Stimulated activated naive B cell treated with anti-CD40 and anti-IgM and Interleukin-4, amounts not matched to agents 10 μg/mL and 1 μg/mL and 100 μg/mL, for 72 hours (primary cell): Measurements from ENCODE around the gene PRR18.

Experiments
- ATAC-seq, 2 donors: fragments of 150-1000 bp; cut with Tn5 transposase; replicated peaks; 2 replicates each; pipeline ENCODE4 v1.10.0; 2021; ENCODE audit warnings: moderate library complexity in 1 of 2
- DNase-seq: peaks from one replicate; pipeline ENCODE4 v3.0.0; 2021
- H3K27ac Mint-ChIP-seq: one replicate; pipeline ENCODE4 v1.8.0; 2022; ENCODE audit warnings: mild to moderate bottlenecking, mixed read lengths
- H3K27me3 Mint-ChIP-seq, 2 donors: one replicate each; pipeline ENCODE4 v1.8.0; 2022; ENCODE audit warnings: mixed read lengths in 2 of 2
- H3K36me3 Mint-ChIP-seq, 2 donors: one replicate each; pipeline ENCODE4 v1.8.0; 2022; ENCODE audit warnings: mixed read lengths in 2 of 2, mild to moderate bottlenecking in 1 of 2
- H3K4me1 Mint-ChIP-seq, 2 donors: one replicate each; pipeline ENCODE4 v1.8.0; 2022; ENCODE audit warnings: mixed read lengths in 2 of 2, mild to moderate bottlenecking in 1 of 2
- H3K4me3 Mint-ChIP-seq, 2 donors: one replicate each; pipeline ENCODE4 v1.8.0; 2022; ENCODE audit warnings: mild to moderate bottlenecking in 2 of 2, mixed read lengths in 2 of 2, moderate library complexity in 1 of 2
- H3K9me3 Mint-ChIP-seq, 2 donors: one replicate each; pipeline ENCODE4 v1.8.0; 2022; ENCODE audit warnings: mixed read lengths in 2 of 2, mild to moderate bottlenecking in 1 of 2

PRR18 gene

DNA sequence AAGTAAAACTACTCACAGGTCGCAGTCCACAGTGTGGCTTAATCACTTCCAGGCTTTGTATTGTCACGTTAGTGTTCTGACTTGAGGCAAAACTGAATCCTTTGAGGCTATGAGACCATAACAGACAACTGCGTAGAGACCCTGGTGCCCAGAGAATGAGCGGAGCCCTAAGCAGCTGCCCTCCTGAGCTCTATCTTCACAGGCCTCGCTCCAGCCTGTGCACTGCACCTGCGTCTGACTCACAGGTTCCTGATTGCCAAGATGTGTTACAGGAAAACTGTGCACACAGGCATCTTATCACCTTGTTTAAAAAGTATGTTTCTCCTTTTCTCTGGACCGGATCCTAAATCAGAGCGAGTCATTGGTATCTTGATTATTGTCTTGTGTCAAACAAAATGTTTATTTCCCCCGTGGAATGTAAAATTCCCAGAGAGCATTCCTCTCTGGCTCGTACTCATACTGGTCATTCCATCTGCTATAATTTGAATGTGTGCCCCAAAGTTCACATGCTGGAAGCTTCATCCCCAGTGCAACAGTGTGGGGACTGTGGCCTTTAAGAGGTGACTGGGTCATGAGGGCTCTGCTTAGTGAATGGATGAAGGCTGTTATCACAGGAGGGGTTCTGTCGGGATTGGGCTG lies 25.7 kb downstream of the PRR18 start:
- H3K27ac Mint-ChIP-seq = no peak overlapping the region
- no peak for DNase-seq
- H3K27me3 Mint-ChIP-seq = peaks cover 3 to 6% of the 10 kb centered on the region in 2 donors
- no peak overlapping the region for H3K4me3 Mint-ChIP-seq
- peaks cover 0 to 2% of the 10 kb centered on the region in 2 donors for H3K9me3 Mint-ChIP-seq
- peaks cover 19 to 20% of the 10 kb centered on the region in 2 donors for H3K4me1 Mint-ChIP-seq
- ATAC-seq = no peak
- peaks cover 0 to 2% of the 10 kb centered on the region in 2 donors for H3K36me3 Mint-ChIP-seq

DNA sequence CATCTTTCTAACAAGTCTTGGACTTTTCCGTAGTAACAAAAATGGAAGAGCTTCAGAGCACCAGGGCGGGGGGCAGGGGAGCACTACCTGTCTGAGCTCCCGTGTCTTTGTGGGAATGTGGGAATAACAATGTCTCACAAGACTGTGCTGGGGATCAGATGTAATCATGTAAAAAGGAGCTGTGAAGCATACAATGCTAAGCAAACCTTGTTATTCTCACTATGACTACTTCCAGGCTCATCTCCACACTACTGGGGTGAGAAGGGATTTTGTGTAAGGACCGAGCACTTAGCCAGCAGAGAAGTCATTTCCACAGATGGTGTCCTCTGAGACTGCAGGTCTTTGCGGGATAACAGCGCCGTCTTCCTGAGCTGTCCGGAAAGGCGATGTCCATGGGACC lies 27.1 kb downstream of the PRR18 start:
- peaks cover 14 to 15% of the 10 kb centered on the region in 2 donors for H3K4me1 Mint-ChIP-seq
- no peak overlapping the region for H3K27ac Mint-ChIP-seq
- H3K4me3 Mint-ChIP-seq = no peak overlapping the region
- peak in 1 of 2 donors; percentile 40 for ATAC-seq
- H3K36me3 Mint-ChIP-seq = no peaks in the 10 kb centered on the region
- DNase-seq = no peak
- no peaks in the 10 kb centered on the region for H3K9me3 Mint-ChIP-seq
- H3K27me3 Mint-ChIP-seq = peaks cover 7 to 14% of the 10 kb centered on the region in 2 donors

DNA sequence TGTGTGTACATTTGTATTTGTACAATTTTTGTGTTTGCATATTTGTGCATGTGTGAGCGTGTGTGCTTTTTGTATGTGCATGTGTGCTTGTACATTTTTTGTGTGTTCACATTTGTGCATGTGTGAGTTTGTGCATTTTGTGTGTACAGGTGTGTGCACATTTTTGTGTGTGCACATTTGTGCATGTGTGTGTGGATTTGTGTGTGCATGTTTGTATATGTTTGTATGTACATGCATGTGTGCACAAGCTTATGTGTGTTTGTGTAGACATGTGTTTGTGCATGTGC lies 28.9 kb downstream of the PRR18 start:
- Mint-ChIP-seq H3K36me3 (no peaks in the 10 kb centered on the region), H3K27me3 (peaks cover 11 to 23% of the 10 kb centered on the region in 2 donors), H3K27ac (no peak overlapping the region), H3K9me3 (no peaks in the 10 kb centered on the region), H3K4me1 (peaks cover 15 to 18% of the 10 kb centered on the region in 2 donors), H3K4me3 (no peak overlapping the region)
- no peak for ATAC-seq
- no peak for DNase-seq

DNA sequence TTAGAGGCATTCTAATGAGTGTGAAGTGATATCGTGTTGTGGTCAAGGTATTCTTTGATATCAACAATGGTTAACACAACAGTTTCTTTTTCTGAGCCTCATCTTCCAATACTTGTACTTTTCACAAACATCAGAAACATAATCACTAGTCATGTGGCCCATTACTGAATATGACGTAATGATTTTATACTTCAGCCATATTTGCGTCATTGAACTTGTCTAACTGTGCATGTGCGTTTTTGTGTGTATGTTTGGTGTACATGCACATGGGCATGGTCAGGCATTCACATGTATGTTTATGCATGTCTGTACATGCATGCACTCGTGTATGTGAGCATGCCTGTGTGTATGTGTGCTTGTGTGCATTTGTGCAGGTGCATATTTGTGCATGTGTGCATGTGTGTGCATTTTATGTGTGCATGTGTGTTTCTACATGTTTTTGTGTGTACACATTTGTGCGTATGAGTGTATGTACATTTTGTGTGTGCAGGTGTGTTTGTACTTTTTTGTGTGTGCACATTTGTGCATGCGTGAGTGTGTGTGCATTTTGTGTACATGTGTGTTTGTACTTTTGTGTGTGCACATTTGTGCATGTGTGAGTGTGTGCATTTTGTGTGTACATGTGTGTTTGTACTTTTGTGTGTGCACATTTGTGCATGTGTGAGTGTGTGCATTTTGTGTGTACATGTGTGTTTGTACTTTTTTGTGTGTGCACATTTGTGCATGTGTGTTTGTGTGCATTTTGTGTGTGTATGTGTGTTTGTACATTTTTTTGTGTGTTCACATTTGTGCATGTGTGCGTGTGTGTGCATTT lies 29.4 kb downstream of the PRR18 start:
- Mint-ChIP-seq H3K27me3 (peaks cover 11 to 23% of the 10 kb centered on the region in 2 donors), H3K36me3 (no peaks in the 10 kb centered on the region), H3K4me1 (peaks cover 15 to 18% of the 10 kb centered on the region in 2 donors), H3K9me3 (no peaks in the 10 kb centered on the region), H3K27ac (no peak overlapping the region), H3K4me3 (no peak overlapping the region)
- DNase-seq (no peak), ATAC-seq (no peak)

DNA sequence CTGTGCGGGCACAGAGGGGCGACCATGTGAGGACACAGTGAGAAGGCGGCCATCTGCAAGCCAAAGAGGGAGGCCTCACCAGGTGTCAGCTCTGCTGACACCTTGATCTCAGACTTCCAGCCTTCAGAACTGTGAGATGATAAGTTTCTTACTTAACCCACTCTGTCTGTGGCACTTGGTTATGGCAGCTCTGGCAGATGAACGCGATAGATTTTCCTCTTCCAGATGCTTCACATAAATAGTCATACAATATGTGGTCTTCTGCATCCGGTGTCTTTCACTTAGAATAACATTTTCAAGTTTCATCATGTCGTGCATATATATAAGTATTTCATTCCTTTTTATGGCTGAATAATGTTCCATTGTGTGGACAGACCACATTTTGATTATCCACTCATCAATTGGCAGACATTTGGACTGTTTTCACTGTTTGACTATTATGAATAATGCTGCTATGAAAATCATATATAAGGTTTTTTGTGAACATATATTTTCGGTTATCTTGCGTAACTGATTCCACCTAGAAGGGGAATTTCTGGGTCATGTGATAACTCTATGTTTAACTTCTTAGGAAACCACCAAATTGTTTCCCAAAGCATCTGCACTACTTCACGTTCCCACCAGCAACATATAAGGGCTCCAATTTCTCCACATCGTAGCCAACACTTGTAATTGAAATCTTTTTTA lies 30.2 kb downstream of the PRR18 start:
- no peak overlapping the region for H3K4me3 Mint-ChIP-seq
- H3K9me3 Mint-ChIP-seq = no peaks in the 10 kb centered on the region
- H3K27ac Mint-ChIP-seq = no peak overlapping the region
- H3K27me3 Mint-ChIP-seq = peaks cover 11 to 23% of the 10 kb centered on the region in 2 donors
- no peak for DNase-seq
- ATAC-seq = no peak
- H3K36me3 Mint-ChIP-seq = no peaks in the 10 kb centered on the region
- peaks cover 15 to 18% of the 10 kb centered on the region in 2 donors for H3K4me1 Mint-ChIP-seq

DNA sequence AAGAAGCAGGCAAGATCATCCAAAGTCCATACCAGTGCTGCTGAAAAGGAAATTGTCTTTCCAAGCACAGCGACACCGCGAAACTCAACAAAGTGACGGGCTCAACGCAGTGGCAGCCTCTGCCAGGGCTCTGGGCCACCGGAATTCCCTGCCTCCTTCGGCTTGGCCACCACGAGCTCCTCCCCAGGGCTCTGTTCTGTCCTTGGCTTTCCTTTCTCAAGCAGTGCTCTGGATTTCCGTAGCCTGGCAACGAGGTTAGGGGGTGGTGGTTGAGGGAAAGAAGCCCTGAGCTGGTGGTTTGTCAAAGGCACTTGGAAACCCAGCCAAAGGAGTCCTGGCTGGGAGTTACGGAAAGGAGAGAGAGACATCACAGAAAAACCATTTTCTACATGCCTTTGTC lies 31.2 kb downstream of the PRR18 start:
- Mint-ChIP-seq H3K4me3 (no peak overlapping the region), H3K27me3 (peaks cover 13 to 23% of the 10 kb centered on the region in 2 donors), H3K9me3 (no peaks in the 10 kb centered on the region), H3K4me1 (peaks cover 15 to 18% of the 10 kb centered on the region in 2 donors), H3K36me3 (no peaks in the 10 kb centered on the region), H3K27ac (no peak overlapping the region)
- DNase-seq (no peak), ATAC-seq (no peak)

DNA sequence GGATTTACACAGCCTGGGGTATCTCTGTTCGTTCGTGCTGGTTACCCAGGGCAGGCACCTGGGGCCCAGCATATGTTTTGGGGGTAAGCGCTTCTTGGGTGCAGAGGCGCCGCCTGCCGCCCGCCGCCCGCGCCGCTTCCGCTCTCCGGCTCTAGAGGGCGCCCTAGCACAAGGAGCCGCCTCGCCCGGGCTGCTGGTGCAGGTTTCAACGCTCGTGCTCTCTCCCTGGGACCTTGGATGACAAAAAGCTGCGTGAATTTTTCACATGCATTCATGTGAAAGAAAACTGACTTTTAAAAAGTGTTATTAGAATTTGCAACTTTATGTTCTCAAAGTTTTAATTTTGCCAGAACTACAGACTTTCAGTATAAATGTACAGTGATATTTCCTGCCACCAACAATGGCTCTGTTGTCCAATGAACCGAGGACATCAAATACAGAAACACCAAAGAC lies 32.5 kb downstream of the PRR18 start:
- H3K36me3 Mint-ChIP-seq = no peaks in the 10 kb centered on the region
- no peaks in the 10 kb centered on the region for H3K9me3 Mint-ChIP-seq
- H3K27ac Mint-ChIP-seq = no peak overlapping the region
- no peak overlapping the region for H3K4me3 Mint-ChIP-seq
- peaks cover 15 to 16% of the 10 kb centered on the region in 2 donors for H3K4me1 Mint-ChIP-seq
- peaks cover 20 to 23% of the 10 kb centered on the region in 2 donors for H3K27me3 Mint-ChIP-seq
- ATAC-seq (peak; percentile 92 to 93), DNase-seq (peak; percentile 74)

DNA sequence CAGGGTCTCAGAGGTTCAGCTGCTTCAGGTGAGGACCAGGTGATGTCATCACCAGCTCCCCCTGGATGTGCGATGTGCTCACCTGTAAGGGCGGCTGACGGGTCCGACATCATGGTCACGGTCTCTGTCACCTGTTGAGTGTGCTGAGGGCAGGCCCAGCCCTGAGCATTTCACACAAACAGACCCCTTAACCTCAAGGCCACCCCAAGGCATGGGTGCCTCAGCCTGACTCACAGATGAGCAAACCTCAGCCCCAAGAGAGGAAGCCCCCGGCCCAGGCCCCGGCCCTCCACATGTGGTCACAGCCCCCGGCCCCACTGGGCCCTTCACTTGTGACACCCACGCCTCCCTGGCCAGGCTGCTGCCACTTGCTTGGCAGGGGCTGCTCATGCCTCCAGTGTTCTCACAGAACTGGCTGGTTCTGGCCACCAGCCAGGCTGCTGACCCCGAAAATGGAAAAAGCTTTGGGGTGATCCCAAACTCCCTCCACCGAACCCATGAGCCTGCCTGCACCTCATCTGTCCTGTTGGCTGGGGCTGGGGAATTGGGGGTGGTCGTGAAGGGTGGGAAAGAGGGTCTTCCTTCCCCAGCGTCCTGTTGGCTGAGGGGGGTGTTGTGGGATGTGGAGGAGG lies 33.3 kb downstream of the PRR18 start:
- ATAC-seq (no peak), DNase-seq (no peak)
- H3K9me3 Mint-ChIP-seq = no peaks in the 10 kb centered on the region
- no peaks in the 10 kb centered on the region for H3K36me3 Mint-ChIP-seq
- peaks cover 13 to 15% of the 10 kb centered on the region in 2 donors for H3K4me1 Mint-ChIP-seq
- peaks cover 20 to 22% of the 10 kb centered on the region in 2 donors for H3K27me3 Mint-ChIP-seq
- H3K27ac Mint-ChIP-seq = no peak overlapping the region
- H3K4me3 Mint-ChIP-seq = no peak overlapping the region

DNA sequence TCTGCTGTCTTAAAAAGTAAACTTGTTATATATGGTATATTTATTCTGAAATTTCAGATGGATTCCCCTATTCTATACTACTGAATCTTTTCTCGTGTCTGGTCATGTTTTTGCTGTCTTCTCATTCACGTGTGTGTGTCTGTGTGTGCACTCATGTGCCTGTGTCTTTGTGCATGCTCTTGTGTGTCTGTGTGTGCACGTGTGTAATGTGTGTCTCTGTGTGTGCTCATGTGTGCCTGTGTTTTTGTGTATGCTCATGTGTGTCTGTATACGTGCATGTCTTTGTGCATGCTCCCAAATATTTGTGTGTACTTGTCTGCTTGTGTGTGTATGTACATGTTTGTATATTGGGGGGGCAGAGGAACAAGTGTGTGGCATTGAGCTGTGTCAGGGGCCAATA lies 34.0 kb downstream of the PRR18 start:
- no peak for ATAC-seq
- no peak overlapping the region for H3K27ac Mint-ChIP-seq
- H3K4me3 Mint-ChIP-seq = no peak overlapping the region
- peaks cover 13 to 15% of the 10 kb centered on the region in 2 donors for H3K4me1 Mint-ChIP-seq
- H3K36me3 Mint-ChIP-seq = no peaks in the 10 kb centered on the region
- no peaks in the 10 kb centered on the region for H3K9me3 Mint-ChIP-seq
- DNase-seq = no peak
- H3K27me3 Mint-ChIP-seq = peaks cover 26 to 27% of the 10 kb centered on the region in 2 donors

DNA sequence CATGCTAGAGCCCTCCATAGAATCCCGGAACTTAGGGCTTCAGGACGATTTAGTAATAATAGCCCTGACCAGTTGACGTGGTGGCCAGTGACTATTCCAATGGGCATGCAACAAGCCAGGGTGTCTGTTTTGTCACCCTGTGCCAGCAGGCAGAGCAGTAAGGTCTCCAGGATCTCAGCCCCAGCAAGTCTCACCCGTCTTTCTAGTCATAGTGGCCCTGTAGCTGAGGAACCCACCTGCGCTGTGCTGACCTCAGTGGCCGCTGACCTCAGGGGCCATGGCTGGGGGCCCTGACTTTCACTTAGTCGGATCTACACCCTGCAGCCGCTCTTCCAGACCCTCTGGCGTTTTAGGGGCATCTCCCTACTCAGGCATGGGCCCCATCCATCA lies 36.8 kb downstream of the PRR18 start:
- DNase-seq (no peak), ATAC-seq (no peak)
- Mint-ChIP-seq H3K27ac (no peak overlapping the region), H3K9me3 (no peaks in the 10 kb centered on the region), H3K36me3 (no peaks in the 10 kb centered on the region), H3K4me1 (peaks cover 7 to 12% of the 10 kb centered on the region in 2 donors), H3K4me3 (no peak overlapping the region), H3K27me3 (peaks cover 26 to 27% of the 10 kb centered on the region in 2 donors)

DNA sequence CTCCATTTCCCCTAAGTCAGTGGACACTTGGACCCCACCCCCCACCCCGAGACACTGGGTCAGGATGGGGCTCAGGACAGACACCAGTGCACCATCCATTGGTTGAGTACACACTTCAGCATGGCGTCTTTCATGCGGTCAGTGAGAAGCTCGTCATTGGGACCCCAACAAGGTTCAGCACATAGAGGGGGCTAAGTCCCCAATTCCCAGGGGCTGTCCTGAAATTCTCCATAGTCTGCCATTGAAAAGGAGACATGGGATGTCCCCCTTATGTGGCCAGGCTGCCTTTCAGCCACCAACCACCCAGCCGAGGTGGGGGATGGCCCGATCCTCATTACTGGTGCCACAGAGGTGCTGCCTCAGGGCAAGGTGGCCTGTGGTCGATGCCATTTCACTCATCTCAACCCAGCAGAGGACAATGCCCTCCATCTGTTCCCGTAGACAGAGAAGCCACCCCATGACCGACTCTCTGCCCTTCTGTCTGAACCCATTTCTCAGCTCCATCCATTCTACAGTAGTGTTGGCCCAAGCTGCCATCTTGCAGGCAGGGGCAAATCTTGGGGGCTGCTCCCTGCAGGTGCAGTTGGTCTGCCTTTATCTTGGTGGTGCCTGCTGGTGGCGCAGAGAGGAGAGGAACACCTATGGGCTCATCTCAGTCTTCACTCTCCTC lies 37.4 kb downstream of the PRR18 start:
- Mint-ChIP-seq H3K27me3 (peaks cover 21 to 22% of the 10 kb centered on the region in 2 donors), H3K9me3 (no peaks in the 10 kb centered on the region), H3K36me3 (no peaks in the 10 kb centered on the region), H3K27ac (no peak overlapping the region), H3K4me3 (no peak overlapping the region), H3K4me1 (peaks cover 4 to 10% of the 10 kb centered on the region in 2 donors)
- no peak for ATAC-seq
- DNase-seq = no peak

DNA sequence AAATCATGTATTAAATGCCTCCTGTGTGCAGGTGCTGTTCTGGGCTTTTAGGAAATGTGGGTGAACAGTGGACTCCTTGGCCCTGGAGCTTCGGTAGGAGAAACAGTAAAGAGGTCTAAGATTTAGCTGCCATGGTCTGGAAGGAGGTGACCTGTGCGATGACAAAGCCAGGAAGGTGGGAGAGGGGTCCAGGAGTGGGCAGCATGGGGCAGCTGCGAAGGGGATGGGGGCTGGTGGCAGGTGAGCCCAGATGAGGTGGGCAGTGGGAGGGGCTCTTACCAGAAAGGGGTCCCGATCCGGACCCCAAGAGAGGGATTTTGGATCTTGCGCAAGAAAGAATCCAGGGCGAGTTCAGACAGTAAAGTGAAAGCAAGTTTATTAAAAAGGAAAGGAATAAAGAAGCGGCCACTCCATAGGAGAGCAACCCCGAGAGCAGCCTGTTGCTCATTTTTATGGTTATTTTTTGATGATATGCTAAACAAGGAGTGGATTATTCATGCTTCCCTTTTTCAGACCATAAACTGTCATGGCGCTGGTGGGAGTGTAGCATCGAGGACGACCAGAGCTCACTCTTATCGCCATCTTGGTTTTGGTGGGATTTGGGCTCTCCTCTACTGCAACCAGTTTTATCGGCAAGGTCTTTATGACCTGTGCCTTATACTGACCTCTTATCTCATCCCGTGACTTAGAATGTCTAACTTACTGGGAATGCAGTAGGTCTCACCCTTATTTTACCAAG lies 38.7 kb downstream of the PRR18 start:
- Mint-ChIP-seq H3K27me3 (peaks cover 16 to 18% of the 10 kb centered on the region in 2 donors), H3K4me1 (peaks cover 0 to 5% of the 10 kb centered on the region in 2 donors), H3K9me3 (no peaks in the 10 kb centered on the region), H3K4me3 (no peak overlapping the region), H3K36me3 (no peaks in the 10 kb centered on the region), H3K27ac (no peak overlapping the region)
- DNase-seq (no peak), ATAC-seq (no peak)

DNA sequence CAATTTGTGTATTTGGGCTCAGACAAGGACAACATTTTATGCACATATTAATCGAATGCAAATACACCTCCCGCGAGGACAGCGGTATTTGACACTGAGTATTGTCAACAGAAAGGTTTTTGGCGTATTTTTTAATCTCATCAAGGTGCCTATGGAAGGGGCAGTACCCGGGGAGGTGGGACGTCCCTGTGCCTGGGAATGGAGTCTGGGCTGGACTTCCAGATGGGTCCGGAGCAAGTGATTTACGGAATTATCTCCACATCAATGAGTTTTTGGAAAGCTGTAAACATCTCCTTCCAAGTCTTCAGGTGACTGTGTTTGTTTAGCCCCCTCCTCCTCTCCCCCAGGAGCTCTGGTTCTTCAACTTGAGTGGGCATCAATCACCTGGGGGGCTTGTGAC lies 39.8 kb downstream of the PRR18 start:
- DNase-seq (no peak), ATAC-seq (no peak)
- Mint-ChIP-seq H3K4me3 (no peak overlapping the region), H3K36me3 (no peaks in the 10 kb centered on the region), H3K9me3 (no peaks in the 10 kb centered on the region), H3K27me3 (peaks cover 16 to 18% of the 10 kb centered on the region in 2 donors), H3K4me1 (peaks cover 0 to 5% of the 10 kb centered on the region in 2 donors), H3K27ac (no peak overlapping the region)
